NCI-H187 (cell line): ENCODE data around the gene SNRNP70.
"Not testable (repeated sequence)": the region's sequence is repeated elsewhere in the genome, so short reads cannot be mapped to it uniquely, and the experiment has no call there.

ENCODE experiments used
- DNase-seq, 2 experiments: peaks; one replicate each; lab custom pipeline; 2025; lab: John Stamatoyannopoulos, UW

The SNRNP70 gene, protein sequence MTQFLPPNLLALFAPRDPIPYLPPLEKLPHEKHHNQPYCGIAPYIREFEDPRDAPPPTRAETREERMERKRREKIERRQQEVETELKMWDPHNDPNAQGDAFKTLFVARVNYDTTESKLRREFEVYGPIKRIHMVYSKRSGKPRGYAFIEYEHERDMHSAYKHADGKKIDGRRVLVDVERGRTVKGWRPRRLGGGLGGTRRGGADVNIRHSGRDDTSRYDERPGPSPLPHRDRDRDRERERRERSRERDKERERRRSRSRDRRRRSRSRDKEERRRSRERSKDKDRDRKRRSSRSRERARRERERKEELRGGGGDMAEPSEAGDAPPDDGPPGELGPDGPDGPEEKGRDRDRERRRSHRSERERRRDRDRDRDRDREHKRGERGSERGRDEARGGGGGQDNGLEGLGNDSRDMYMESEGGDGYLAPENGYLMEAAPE

DNA sequence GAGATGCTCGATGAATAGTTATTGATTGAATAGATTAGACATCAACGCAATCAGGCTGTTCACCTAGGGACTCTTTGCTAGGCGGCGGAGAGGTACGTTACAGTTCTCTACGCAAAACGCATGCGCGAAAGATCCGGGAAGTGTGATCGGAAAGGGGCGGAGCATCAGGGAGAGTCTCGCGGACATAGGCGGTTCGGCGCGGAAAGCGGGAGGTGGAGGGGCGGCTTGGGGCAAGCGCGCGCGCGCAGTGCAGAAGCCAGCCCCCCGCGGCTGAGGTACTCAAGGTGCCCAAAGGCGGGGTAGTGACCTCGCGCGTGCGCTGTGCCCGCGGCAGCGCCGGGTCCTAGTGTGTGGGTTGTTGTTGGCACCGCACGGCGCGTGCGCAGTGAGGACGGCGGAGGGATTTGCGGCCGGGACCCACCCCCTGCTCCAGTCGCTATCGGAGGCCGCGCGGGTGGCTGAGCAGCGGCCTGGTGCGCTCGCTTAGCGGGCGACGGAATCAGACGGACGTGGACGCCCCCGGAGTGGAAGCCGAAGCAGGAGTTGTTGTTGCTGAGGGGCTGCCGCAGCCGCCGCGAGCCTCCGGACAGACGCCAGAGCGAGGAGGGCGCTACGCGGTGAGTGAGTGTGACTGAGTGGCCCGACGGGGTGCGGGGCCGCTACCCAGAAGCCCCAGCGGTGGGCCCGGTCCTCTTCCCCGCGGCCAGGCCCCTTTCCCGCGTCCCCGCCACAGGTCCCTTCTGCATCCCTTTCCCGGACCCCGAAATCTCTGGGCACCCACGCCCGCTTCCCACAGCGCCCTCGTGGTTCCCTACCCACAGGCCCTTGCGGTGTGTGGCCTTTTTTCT lies at the start of gene SNRNP70:
Gene SNRNP70, plus strand, starts transcription at position 432 of the 848 bp plus-strand sequence. CDS start 964 bp downstream, outside the sequence.
- DNase-seq: peak; percentile 99 to 100

DNA sequence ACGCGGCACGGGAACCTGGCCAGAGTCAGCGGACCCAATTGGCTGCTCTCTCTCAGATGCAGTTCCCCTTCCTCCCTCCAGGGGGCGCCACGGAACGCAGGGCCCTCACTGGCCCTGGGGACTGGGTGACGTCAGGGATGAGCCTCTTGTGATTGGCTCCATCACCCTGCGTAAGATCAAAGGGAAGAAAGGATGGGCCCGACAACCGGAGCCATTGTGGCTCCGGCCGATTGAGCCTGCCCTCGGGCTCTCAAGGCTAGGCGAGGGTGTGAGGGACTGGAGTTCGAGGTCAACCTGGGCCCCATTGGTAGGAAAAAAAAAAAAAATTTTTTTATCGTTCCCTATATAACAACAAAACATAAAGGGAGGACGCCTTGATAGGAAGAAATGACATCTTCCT lies 48.4 kb upstream of the SNRNP70 start, which contains the start of gene CGB1:
Gene CGB1, minus strand, starts transcription at position 81 of the 400 bp plus-strand sequence. CDS start 184 bp downstream, outside the sequence.
- DNase-seq: not testable (repeated sequence)

DNA sequence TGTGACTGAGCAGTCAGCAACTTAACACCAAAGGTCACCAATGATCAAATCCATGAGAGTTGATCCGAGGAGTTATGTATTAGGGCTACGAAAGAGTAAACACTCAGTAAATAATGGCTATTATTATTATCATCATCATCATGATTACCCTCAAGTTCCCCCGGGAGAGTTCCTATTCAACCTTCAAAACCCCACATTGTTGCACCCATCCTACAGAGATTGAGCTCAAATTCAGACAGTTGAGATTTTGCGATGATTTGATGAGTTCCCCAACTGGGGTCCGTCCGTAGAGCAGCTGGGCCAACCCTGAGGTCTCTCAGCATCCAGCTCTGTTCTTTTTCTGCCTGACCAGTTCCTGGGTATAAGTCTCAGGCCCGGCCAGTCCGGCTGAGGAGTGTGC lies 47.1 kb upstream of the SNRNP70 start:
- not testable (repeated sequence) for DNase-seq

DNA sequence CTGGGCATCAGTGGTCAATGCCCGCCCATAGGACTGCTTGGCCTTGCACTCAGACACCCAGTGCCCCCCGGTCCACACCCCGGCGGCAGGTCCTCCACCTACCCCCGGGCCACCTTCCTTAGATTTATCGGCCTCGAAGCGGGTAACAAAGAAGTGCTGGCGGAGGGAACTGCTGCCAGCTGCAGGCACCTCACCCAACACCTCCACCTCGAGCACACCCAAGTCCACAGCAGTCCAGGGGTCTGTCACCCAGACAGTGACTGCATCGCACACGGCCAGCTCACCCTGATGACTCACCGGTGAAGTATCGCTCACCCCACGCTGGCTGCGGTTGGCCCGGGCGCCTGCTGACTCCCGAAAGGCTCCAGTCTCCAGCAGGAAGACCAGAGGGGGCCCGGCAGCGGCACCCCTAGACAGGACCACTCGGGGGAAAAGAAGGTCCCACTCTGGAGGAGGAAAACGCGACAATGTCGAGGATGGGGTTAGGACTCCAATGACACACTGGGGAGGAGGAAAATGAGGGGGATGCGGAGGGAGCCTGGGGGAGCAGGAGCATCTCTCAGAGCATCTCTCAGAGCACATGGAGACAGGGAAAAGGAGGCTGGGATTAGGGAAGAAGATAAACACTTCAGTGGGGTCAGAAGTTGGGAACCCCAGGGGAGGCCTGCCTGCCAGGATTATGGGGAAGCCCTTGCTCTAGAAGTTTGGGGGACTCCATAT lies 46.5 kb upstream of the SNRNP70 start:
- DNase-seq: not testable (repeated sequence)

DNA sequence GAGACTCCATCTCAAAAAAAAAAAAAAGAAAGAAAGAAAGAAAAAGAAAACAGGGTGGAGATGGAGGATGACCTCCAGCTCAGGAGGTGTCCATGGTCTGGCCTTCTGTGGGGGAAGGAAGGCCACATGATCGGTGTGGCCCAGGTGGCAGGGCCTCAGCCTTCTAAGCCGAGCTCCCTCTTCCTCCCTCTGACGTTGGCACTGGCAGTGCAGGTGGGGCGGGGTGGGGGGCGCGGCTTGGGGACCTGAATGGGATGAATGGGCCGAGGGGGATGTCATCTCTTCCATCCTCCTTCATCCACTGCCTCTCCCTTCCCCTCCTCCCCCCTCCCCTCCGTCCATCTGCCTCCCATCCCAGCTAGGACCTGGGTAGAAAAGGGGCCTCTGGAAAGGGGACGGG lies 45.5 kb upstream of the SNRNP70 start:
- DNase-seq: not testable (repeated sequence)

DNA sequence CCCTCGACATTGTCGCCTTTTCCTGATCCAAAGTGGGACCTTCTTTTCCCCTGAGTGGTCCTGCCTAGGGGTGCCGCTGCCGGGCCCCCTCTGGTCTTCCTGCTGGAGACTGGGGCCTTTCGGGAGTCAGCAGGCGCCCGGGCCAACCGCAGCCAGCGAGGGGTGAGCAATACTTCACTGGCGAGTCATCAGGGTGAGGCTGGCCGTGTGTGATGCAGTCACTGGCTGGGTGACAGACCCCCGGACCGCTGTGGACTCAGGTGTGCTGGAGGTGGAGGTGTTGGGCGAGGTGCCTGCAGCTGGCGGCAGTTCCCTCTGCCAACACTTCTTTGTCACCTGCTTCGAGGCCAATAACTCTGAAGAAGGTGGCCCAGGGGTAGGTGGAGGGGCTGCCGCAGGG lies 43.1 kb upstream of the SNRNP70 start:
- no peak for DNase-seq

DNA sequence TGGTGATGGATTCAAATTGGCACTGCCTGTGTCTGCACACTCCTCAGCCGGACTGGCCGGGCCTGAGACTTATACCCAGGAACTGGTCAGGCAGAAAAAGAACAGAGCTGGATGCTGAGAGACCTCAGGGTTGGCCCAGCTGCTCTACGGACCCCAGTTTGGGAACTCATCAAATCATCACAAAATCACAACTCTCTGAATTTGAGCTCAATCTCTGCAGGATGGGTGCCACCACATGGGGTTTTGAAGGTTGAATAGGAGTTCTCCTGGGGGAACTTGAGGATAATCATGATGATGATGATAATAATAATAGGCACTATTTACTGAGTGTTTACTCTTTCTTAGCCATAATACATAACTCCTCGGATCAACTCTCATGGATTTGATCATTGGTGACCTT lies 42.6 kb upstream of the SNRNP70 start:
- not testable (repeated sequence) for DNase-seq

DNA sequence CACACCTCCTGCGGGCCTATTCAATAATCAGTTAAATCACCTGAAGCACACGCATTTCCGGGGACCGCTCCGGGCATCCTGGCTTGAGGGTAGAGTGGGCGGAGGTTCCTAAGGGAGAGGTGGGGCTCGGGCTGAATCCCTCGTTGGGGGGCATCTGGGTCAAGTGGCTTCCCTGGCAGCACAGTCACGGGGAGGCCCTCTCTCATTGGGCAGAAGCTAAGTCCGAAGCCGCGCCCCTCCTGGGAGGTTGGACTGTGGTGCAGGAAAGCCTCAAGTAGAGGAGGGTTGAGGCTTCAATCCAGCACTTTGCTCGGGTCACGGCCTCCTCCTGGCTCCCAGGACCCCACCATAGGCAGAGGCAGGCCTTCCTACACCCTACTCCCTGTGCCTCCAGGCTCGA lies 41.7 kb upstream of the SNRNP70 start, which contains the start of gene CGB5:
Gene CGB5, plus strand, starts transcription at position 301 of the 400 bp plus-strand sequence. CDS start 362 bp downstream, outside the sequence.
- not testable (repeated sequence) for DNase-seq

DNA sequence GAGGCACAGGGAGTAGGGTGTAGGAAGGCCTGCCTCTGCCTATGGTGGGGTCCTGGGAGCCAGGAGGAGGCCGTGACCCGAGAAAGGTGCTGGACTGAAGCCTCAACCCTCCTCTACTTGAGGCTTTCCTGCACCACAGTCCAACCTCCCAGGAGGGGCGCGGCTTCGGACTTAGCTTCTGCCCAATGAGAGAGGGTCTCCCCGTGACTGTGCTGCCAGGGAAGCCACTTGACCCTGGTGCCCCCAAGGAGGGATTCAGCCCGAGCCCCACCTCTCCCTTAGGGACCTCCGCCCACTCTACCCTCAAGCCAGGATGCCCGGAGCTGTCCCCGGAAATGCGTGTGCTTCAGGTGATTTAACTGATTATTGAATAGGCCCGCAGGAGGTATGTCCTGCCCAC lies 36.2 kb upstream of the SNRNP70 start, which contains the start of gene CGB8:
Gene CGB8, minus strand, starts transcription at position 101 of the 400 bp plus-strand sequence. CDS start 372 bp downstream, outside the sequence.
- not testable (repeated sequence) for DNase-seq

DNA sequence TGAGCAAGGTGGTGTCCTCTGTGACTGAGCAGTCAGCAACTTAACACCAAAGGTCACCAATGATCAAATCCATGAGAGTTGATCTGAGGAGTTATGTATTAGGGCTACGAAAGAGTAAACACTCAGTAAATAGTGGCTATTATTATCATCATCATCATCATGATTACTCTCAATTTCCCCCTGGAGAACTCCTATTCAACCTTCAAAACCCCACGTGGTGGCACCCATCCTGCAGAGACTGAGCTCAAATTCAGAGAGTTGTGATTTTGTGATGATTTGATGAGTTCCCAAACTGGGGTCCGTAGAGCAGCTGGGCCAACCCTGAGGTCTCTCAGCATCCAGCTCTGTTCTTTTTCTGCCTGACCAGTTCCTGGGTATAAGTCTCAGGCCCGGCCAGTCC lies 35.4 kb upstream of the SNRNP70 start:
- DNase-seq: not testable (repeated sequence)

DNA sequence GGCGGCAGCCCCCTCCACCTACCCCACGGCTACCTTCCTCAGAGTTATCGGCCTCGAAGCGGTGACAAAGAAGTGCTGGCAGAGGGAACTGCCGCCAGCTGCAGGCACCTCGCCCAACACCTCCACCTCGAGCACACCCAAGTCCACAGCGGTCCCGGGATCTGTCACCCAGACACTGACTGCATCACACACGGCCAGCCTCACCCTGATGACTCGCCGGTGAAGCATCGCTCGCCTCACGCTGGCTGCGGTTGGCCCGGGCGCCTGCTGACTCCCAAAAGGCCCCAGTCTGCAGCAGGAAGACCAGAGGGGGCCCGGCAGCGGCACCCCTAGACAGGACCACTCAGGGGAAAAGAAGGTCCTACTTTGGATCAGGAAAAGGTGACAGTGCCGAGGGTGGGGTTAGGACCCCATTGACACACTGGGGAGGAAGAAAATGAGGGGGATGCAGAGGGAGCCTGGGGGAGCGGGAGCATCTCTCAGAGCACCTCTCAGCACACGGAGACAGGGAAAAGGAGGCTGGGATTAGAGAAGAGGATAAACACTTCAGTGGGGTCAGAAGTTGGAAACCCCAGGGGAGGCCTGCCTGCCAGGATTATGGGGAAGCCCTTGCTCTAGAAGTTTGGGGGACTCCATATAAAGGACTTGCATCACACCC lies 34.7 kb upstream of the SNRNP70 start:
- not testable (repeated sequence) for DNase-seq

DNA sequence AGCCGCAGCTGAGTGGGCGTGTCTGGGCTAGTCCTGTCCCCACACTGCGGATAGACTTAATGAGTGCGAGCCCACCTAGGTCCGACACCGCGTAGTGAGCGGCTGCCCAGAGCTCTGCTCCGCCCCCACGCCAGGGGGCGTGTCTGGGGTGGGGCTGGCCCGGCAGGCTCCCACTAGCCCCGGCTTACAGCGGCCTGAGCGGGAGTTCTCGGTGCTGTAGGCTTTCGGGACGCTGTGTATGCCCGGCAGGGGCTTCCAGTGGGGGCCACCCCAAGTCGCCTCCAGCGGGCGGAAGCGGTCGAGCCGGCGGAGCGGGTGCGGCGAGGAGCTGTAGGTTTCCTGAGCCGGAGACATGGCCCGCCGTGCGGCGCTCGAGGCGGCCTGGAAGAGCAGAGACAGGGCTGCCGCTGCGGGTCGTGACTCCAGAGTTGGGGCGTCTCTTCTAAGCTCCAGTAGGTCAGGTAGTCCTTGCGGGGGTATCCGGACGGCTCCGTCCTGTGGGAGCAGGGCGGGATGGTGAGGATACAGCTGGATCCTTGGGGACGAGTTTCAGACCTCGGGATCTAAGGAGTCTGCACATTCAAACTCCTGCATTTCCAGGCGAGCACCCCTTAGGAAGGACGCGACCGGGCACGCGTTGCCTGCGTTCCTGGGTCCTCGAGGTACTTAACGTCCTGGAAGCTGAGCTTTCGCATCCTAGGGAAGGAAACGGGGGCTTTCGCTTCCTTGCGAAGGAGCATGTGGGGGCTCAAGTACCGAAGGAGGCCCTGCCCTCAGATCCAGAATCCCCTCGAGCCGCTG lies 28.9 kb upstream of the SNRNP70 start:
- peak in 1 of 2 experiments; percentile 27 for DNase-seq

DNA sequence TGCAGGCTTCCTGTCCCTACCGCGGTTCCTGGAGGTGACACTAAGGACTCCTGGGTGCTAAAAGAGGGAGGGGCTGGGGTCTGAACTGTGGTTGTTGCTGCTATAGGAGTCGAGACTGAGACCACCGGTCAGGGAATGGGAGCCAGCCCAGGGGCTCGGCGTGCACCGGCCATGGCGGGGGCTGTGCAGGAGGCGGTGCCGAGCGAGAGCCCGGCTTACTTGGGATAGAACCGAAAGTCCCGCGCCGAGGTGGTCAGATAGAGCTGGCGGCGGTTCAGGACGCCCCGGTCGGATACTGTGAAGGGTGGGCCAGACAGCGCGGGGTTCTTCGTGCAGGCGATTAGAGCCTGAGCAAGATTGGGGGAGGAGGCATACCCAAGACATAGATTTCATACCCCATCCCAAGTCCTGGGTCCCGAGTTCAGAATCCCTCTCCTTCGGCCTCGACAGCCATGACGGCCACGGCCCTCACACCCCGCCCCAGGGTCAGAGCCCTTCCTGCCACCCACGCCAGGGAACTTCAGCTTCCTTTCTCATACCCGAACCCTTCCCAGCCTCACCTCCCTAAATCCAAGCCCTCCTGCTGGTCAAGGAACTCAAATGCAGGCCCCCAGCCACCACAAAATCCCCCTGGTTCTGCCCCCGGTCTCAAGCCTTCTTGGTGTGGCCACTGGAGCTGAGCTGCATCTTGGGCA lies 28.2 kb upstream of the SNRNP70 start:
- not testable (repeated sequence) for DNase-seq

DNA sequence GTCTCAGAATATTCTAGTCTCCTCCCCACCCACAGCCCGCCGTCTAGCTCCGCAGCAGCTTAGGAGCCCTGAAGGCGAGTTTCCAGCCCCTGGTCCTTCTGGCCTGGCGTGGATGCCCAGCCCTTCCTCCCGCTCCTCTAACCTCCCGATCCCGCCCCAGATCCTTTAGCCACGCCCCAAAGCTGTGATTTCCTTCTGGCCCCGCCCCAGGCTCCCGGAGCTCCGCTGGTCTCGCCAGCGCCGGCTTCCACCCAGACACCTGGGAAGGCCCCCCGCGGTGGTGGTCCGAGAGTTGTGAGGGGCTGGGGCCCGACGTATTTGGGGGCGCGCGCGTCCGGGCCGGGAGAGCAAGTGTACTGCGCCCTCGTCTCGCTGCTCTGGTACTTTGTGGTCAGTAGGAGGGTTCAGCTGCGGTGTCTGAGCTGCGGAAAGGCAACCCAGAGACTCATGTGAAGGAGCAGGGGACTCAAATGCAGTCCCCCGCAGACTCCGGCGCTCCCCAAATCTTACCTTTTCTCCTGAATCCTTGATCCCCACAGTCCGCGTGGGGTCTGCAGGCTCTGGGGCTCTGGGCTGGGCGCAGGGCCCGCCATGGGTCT lies 27.5 kb upstream of the SNRNP70 start, which contains the start of gene CGB7:
Gene CGB7, minus strand, starts transcription at position 114 of the 599 bp plus-strand sequence. CDS start 2,374 bp downstream, outside the sequence.
- DNase-seq: no peak

DNA sequence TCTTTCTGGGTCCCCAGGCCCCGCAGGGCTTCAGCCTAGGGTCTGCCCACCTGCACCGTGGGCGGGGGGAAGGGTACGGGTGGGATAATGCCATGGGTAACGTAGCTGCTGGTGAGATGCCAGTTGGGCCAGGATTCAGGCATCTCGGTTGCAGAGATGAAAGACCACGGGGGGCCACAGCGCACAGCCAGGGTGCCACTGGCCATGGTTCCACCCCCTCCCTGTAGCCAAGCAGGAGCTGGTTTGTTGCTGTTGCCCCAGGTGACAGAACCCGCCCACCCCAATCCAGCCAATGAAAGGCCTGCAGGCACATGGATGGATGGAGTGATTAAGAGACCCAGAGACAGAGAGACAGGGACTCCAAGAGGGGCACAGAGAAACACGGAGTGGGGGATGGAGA lies 26.7 kb upstream of the SNRNP70 start:
- no peak for DNase-seq

DNA sequence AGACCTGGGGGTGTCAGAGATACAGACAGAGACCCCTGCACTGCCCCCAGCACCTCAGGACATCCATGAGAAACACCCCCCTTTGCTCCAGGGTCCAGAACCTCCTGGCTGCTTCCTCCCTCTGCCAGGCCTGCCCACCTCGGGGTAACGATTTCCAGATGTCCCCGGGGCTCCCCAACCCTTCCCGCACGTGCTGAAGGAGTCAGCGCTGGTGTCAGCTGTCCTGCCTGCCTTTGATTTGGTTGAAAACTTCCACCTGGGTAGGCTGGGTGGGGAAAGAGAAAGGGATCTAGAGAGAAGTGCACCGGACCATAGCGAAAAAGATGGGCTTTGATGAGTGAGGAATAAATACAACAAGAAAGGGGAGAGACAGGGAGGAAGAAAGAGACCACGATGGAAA lies 26.2 kb upstream of the SNRNP70 start:
- DNase-seq: no peak

DNA sequence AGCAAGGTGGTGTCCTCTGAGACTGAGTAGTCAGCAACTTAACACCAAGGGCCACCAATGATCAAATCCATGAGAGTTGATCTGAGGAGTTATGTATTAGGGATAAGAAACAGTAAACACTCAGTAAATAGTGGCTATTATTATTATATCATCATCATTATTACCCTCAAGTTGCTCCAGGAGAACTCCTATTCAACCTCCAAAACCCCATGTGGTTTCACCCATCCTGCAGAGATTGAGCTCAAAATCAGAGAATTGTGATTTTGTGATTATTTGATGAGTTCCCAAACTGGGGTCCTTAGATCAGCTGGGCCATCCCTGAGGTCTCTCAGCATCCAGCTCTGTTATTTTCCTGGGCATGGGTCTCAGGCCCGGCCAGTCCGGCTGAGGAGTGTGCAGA lies 24.3 kb upstream of the SNRNP70 start:
- no peak for DNase-seq

DNA sequence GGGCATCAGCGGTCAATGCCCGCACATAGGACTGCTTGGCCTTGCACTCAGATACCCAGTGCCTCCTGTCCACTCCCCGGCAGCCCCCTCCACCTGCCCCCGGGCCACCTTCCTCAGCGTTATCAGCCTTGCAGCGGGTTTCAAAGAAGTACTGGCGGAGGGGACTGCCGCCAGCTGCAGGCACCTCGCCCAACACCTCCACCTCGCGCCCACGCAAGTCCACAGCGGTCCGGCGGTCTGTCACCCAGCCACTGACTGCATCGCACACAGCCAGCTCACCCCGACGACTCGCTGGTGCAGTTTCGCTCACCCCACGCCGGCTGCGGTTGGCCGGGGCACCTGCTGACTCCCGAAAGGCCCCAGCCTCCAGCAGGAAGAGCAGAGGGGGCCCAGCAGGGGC lies 23.8 kb upstream of the SNRNP70 start:
- no peak for DNase-seq

DNA sequence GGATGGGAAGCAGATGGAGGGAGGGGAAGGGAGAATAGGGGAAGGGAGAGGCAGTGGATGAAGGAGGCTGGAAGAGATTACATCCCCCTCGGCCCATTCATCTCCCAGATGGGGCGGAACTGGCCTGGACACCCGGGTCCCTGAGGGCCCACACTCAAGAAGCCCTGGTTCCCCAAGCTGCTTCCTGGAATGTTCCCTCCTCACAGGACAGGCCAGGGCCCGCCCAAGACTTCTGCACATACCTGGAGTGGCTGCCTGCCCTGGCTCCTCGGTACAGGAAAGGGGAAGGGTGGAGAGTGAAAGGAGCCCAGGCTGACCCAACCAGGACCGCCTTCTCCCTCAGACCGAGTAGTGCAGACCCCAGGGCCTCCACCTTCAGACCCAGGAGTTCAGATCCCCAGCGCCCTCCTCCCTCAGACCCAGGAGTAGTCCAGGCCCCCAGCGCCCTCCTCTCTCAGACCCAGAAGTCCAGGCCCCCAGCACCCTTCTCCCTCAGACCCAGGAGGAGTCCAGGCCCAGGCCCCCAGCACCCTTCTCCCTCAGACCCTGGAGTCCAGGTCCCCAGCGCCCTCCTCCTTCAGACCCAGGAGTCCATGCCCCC lies 21.1 kb upstream of the SNRNP70 start:
- DNase-seq: no peak
